ENCODE results near the gene IFI6. TPM values are rescaled to one million over a fixed set of nuclear protein-coding genes. Genes with fewer than 3 reads are reported as not detected.

Gene IFI6
- total RNA-seq, 4 donors from 2014 or later, result 28.2 to 79.3 (median 69.4) TPM

- DNase-seq (ENCODE audit: low spot score in 2 of 2), result no peak
- Histone ChIP-seq H3K4me1 (peaks cover 0 to 10% (median 3%) of the 10 kb centered on the region in 4 donors), H3K9me3 (no peaks in the 10 kb centered on the region), H3K36me3 (no peaks in the 10 kb centered on the region), H3K27me3 (no peaks in the 10 kb centered on the region), H3K4me3 (no peak overlapping the region), H3K27ac (no peak overlapping the region)
- TF ChIP-seq CTCF (IDR thresholded peaks at IDR 0.05), result no peak
- TF ChIP-seq EP300 (IDR thresholded peaks at IDR 0.05), result no peak
- TF ChIP-seq POLR2A (IDR thresholded peaks at IDR 0.05), result no peak
- 80 to 100% methylated on average over 1 to 2 of the region's 2 CpGs for WGBS, 2 donors
These were observed 55.6 kb downstream of the IFI6 start for GRCh38 chr1:27616441-27616840.

Small RNAs within 50 kb of the gene (small RNA-seq; reads per million reads assigned to genes)
- gene AL031729.1 (not detected), gene RNU6-424P (not detected), gene RNU6-949P (not detected)

Other genes starting within 250 kb of the IFI6 start
- gene WASF2, start 182.0 kb downstream of the IFI6 start, total RNA-seq, result 10 to 100 TPM; 74.9 to 95.9 (median 83.4) TPM
- gene AHDC1, start 68.0 kb downstream of the IFI6 start, total RNA-seq, result 10 to 100 TPM; 26.4 to 39.9 (median 34.6) TPM
- 10 to 100 TPM; 18.4 to 63.9 (median 22.6) TPM for gene FGR, start 37.0 kb downstream of the IFI6 start, total RNA-seq
- 10 to 100 TPM; 16.7 to 41.3 (median 23.7) TPM for gene FAM76A, start 53.8 kb upstream of the IFI6 start, total RNA-seq
- 10 to 100 TPM; 51.6 to 71.0 (median 66.9) TPM for gene STX12, start 101.0 kb upstream of the IFI6 start, total RNA-seq
- gene PPP1R8, start 158.6 kb upstream of the IFI6 start, total RNA-seq, result 10 to 100 TPM; 32.0 to 58.2 (median 37.2) TPM
- gene THEMIS2, start 200.4 kb upstream of the IFI6 start, total RNA-seq, result 10 to 100 TPM; 13.2 to 50.7 (median 23.7) TPM
- 10 to 100 TPM; 16.7 to 37.4 (median 26.1) TPM for gene RPA2, start 242.4 kb upstream of the IFI6 start, total RNA-seq